Fibroblast of skin of left biceps (primary cell): ENCODE measurements around the gene TRAPPC11.
A peak's percentile ranks its signal among the peaks of the same experiment; 100 is the strongest.
"Not testable (repeated sequence)": the region's sequence is repeated elsewhere in the genome, so short reads cannot be mapped to it uniquely, and the experiment has no call there.

Experiments used
- DNase-seq, 2 experiments: peaks; one replicate each; pipeline ENCODE4 v3.0.0-alpha.2; 2013; ENCODE audit warnings: low read depth in 2 of 2

Gene TRAPPC11

GRCh38 chr4:183721207-183722081, 62.4 kb downstream of the TRAPPC11 start:
- DNase-seq, result peak in 1 of 2 experiments; percentile 1

DNA sequence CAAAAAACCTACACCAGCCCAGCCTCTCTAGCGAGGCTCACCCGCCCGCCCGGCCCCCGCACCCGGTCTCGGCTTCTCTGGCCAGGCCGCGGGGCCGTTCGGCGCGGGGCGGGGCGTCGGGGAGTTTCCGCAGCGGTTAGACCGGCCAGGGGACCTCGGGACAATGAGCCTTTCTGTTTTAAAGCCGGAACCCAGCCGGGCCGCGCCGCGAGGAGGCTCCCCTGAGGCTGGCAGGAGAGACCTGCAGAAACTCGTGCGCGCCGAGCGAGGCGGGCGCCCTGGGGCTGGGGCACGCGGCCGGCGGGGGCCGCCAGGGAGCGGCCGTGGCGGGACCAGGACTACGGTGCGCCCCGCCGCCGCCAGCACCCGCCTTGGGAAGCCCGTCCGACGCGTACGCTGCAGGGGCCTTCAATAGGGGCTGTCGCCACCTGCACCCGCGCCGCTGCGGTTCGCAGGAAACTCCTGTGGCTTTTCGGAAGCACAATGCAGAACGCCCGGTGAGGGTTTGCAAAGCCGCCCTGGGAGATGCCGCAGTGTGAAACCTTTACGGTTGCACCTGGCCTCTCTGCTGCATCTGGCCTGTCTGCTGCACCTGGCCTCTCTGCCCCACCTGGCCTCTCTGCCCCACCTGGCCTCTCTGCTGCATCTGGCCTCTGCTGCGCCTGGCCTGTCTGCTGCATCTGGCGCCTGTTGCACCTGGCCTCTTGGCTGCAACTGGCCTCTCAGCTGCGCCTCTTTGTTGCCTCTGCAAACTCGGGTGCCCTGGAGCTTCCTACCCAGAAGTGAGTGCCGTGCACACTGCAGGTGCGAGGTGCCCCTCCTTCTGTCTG, 63.9 kb downstream of the TRAPPC11 start:
- no peak for DNase-seq

- no peak for DNase-seq
Observed at GRCh38 chr4:183723561-183724228, 64.6 kb downstream of the TRAPPC11 start.

DNA sequence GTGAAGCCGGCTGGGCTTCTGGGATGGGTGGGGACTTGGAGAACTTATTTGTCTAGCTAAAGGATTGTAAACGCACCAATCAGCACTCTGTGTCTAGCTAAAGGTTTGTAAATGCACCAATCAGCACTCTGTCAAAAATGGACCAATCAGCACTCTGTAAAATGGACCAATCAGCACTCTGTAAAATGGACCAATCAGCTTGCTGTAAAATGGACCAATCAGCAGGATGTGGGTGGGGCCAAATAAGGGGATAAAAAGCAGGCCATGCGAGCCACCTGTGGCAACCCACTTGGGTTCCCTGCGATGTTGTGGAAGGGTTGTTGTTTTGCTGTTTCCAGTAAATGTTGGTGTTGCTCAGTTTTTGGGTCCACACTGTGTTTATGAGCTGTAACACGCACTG, 66.5 kb downstream of the TRAPPC11 start:
- not testable (repeated sequence) for DNase-seq

- no peak for DNase-seq
Observed at GRCh38 chr4:183727482-183727881, 68.4 kb downstream of the TRAPPC11 start.

DNA sequence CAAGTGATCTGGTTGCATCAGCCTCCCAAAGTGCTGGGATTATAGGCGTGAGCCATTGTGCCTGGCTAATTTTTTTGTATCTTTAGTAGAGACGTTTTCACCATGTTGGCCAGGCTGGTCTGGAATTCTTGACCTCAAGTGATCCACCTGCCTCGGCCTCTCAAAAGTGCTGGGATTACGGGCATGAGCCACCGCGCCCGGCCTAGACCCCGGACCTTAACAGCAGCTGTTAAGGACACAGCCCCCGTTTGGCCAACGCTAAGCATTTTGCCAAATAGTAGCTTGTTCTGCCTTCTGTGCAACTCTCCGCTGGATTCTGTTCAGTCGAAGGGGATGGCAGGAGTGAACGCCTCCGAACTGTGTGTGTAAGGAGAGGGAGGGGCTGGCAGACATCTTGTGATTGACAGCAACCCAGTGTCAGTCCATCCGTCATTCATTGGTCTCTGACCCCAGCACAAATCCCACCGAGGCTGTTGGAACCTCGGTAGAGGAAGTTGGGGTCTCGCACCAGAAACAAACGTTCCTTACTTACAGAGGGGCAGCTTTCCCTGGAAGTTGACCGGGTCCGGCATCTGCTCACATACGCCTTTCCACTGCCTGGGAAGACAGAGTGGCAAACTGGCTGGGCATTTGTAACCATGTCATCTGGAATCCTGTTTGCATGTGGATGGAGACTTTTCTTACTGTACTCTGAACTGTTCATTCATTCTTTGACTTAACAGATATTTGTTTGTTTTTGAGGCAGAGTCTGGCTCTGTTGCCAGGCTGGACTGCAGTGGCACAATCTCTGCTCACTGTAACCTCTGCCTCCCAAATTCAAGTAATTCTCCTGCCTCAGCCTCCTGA, 69.4 kb downstream of the TRAPPC11 start:
- no peak for DNase-seq

- DNase-seq, result no peak
Observed at GRCh38 chr4:183729069-183729406, 69.9 kb downstream of the TRAPPC11 start.

GRCh38 chr4:183729430-183730328, 70.6 kb downstream of the TRAPPC11 start:
- DNase-seq, result no peak

GRCh38 chr4:183732296-183732695, 73.2 kb downstream of the TRAPPC11 start:
- no peak for DNase-seq

DNA sequence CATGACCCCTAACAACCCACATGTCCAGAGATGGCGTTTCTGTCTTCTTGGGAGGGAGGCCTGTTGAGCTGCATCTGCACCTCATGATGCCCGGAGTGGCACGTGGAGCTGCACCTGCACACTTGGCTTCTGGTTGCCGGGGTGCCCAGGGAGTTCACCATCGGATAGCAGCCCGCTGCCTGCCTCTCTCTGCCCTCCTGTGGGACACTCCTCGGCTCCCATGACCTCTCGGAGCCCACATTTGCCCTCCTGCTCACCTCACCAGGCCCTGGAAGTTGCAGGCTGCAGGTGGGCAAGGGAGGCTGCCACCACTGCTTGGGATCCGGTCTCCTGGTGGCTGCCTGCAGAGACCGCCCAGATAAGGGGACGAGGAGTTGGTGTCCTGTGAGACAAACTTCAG, 74.1 kb downstream of the TRAPPC11 start:
- DNase-seq, result no peak

DNA sequence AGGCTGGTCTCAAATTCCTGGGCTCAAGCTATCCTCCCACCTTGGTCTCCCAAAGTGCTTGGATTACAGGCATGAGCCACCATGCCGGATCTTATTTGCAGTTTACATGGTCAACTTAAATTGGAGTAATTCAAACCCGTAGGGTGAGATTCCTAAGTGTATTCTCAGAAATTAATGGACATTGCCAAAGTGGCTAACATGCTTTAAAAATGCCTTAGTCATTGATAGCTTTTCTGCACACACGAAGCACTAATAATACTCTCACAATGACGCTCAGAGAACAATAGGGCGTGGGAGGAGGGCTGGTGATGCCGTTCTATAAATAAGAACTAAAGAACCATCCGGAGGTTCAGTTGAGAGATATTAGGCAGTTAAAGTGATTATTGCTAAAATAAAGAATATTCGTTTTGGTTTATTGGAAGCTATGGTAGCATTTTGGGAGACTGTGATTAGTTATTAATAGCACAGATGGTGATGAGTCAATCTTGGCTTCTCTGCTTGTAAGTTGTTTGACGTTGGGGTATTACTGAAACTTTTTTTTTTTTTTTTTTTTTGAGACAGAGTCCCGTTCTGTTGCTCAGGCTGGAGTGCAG, 79.1 kb downstream of the TRAPPC11 start:
- no peak for DNase-seq

DNA sequence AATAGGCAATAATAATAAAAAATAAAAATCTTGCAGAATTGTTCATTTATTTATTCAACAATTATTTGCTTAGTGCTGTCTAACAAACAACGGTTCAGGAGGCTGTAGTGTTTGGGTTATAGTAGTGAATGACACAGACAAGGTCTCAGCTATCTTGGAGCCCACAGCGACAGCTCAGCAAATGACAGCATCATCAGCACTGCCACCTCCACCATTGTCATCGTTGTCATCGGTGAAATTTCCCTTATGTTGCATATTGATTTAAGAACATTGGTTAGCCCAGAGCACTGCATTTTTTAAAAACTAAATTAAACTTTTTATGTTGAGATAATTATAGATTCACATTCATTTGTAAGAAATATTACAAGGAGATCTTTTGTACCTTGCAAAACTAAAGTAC, 79.9 kb downstream of the TRAPPC11 start:
- no peak for DNase-seq

DNA sequence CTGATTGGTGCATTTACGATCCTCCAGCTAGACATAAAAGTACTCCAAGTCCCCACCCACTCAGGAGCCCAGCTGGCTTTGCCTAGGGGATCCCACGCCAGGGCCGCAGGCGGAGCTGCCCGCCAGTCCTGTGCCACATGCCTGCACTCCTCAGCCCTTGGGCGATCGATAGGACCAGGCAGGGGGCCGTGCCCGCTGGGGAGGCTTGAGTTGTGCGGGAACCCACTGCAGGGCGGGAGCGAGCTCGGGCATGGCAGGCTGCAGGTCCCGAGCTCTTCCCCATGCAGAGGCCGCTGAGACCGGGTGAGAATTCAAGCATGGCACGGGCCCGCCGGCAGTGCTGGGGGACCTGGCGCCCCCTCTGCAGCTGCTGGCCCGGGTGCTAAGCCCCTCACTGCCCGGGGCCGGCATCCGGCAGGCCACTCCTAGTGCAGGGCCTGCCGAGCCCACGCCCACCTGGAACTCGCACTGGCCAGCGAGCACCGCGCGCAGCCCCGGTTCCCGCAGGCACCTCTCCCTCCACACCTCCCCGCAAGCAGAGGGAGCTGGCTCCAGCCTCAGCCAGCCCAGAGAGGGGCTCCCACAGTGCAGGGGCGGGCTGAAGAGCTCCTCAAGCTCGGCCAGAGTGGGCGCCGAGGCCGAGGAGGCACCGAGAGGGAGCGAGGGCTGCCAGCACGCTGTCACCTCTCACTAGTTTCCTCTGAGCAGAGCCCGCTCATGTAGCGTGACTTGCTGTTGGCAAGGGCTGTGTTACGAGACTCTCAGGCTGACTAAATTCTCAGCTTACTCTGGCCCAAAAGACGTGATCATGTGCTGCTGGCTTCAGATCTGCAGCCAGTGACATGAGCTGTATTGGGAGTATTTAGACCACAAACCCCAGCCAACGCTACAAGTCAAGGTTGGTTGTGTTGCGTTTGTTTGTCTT, 87.5 kb downstream of the TRAPPC11 start:
- DNase-seq, result no peak

- no peak for DNase-seq
Observed at GRCh38 chr4:183747380-183747779, 88.3 kb downstream of the TRAPPC11 start.

- no peak for DNase-seq
Observed at GRCh38 chr4:183747931-183748670, 89.0 kb downstream of the TRAPPC11 start.

GRCh38 chr4:183751106-183751505, 92.0 kb downstream of the TRAPPC11 start:
- DNase-seq, result no peak

DNA sequence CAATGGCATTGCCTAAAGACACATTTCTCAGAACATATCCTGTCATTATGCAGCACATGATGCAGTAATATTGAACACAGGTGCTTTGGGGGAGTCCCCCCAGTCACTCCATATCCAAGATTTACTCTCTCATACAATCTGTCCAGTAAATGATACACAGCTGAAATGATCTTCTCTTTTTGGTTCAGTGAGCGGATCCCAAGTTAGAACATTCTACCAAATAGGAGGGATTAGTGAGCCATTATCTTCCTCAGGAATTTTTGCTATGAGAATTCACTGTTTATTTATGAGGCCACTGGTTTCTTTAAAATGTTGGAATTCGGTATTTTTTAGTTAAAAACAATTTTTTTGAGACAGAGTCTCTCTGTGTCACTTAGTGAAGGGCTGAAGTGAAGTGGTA, 96.5 kb downstream of the TRAPPC11 start:
- DNase-seq, result no peak

DNA sequence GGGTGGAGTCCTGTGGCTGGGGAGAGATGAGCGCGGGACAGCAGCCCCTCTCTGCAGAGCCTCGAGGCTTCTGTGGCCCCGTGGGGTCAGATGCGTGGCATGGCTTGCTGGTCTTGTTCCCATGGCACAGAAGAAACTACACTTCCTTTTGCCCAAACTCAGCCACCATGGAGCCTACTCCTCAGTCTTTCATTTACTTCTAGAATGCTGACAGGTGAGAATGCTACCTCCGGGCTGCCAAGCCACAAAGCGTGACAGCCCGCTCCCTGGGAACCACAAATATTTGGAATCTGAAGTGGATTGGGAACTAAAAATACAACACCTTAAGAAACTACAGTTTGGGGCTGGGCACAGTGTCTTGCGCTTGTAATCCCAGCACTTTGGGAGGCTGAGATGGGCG, 98.0 kb downstream of the TRAPPC11 start:
- DNase-seq, result no peak
